ENCODE measurements around the gene RHBDL1.

The RHBDL1 gene

DNA sequence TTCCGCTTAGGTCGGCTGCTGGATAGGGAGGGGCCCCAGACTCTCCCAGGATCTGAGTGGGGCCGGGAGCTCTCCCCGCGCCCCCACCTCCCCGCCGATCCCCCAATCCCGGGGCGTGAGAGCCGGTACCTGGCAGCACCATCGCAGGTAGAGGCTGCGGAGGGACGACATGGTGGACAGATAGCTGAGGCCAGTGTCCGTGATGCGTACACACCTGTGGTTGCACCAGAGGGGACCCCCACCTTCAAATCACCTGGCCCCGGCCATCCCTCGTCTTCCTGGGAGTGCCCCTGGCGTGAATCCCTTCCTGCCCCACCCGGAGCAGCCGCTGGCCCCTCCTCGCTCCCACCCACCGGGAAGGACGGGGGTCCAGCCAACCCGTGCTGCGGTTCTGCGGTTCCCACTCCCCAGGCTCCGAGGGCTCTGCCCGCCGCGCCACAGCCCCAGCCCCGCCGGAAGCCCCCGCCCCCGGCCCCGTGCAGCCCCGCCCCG is 19.4 kb downstream of the RHBDL1 start:
- ChIA-PET CTCF (interaction anchor here (1.1 to 2.2 kb wide), 2 partner anchors 10 to 16 kb away, joined by 3 to 6 read pairs; partner anchors contain the start of gene FBXL16), POLR2A (no interaction called here)
- Histone ChIP-seq H3K27ac (ENCODE audit: insufficient read depth in 1 of 2, low read depth in 1 of 2, low read length in 2 of 2, poor library complexity in 1 of 2, severe bottlenecking in 2 of 2) (no peak overlapping the region), H3K27me3 (replicated peaks in 2 of 5; ENCODE audit: control insufficient read depth in 4 of 5, insufficient read depth in 5 of 5, low read length in 4 of 5) (peaks cover 3 to 85% (median 15%) of the 10 kb centered on the region in 5 experiments), H3K4me1 (ENCODE audit: control extremely low read depth in 1 of 4, control insufficient read depth in 4 of 4, insufficient read depth in 4 of 4, low read length in 3 of 4) (peaks cover 0 to 25% (median 21%) of the 10 kb centered on the region in 4 experiments), H3K36me3 (ENCODE audit: control insufficient read depth in 4 of 4, insufficient read depth in 4 of 4, low read length in 3 of 4) (no peaks in the 10 kb centered on the region), H3K9me3 (ENCODE audit: control extremely low read depth in 1 of 5, control insufficient read depth in 4 of 5, insufficient read depth in 2 of 5, low read depth in 1 of 5, low read length in 4 of 5) (no peaks in the 10 kb centered on the region), H3K4me3 (ENCODE audit: control insufficient read depth in 1 of 7, extremely low read depth in 1 of 7, insufficient read depth in 4 of 7, low read depth in 2 of 7, low read length in 6 of 7) (peak overlapping the region in 2 of 7 experiments; percentile 46 to 61)
- DNase-seq = no peak
- 1% methylated on average over 22 of the region's 37 CpGs for WGBS (ENCODE audit: insufficient coverage)

GRCh38 chr16:695355-696089 is 20.1 kb downstream of the RHBDL1 start:
- peaks cover 3 to 91% (median 15%) of the 10 kb centered on the region in 5 experiments for H3K27me3 ChIP-seq (replicated peaks in 2 of 5; ENCODE audit: control insufficient read depth in 4 of 5, insufficient read depth in 5 of 5, low read length in 4 of 5)

GRCh38 chr16:698911-699671 is 23.6 kb downstream of the RHBDL1 start:
- CTCF ChIA-PET = interaction anchor here (1.2 kb wide), 1 partner anchor 13 kb away, joined by 4 read pairs; no protein-coding TSS in a partner anchor
- no peak overlapping the region for H3K27ac ChIP-seq (ENCODE audit: insufficient read depth in 1 of 2, low read depth in 1 of 2, low read length in 2 of 2, poor library complexity in 1 of 2, severe bottlenecking in 2 of 2)
- H3K4me1 ChIP-seq (ENCODE audit: control extremely low read depth in 1 of 4, control insufficient read depth in 4 of 4, insufficient read depth in 4 of 4, low read length in 3 of 4) = peaks cover 0 to 20% (median 17%) of the 10 kb centered on the region in 4 experiments
- H3K4me3 ChIP-seq (ENCODE audit: control insufficient read depth in 1 of 7, extremely low read depth in 1 of 7, insufficient read depth in 4 of 7, low read depth in 2 of 7, low read length in 6 of 7) = no peak overlapping the region
- no peaks in the 10 kb centered on the region for H3K36me3 ChIP-seq (ENCODE audit: control insufficient read depth in 4 of 4, insufficient read depth in 4 of 4, low read length in 3 of 4)
- DNase-seq = no peak
- peaks cover 0 to 97% (median 26%) of the 10 kb centered on the region in 5 experiments for H3K27me3 ChIP-seq (replicated peaks in 2 of 5; ENCODE audit: control insufficient read depth in 4 of 5, insufficient read depth in 5 of 5, low read length in 4 of 5)
- POLR2A ChIA-PET = no interaction called here
- WGBS (ENCODE audit: insufficient coverage) = 80% methylated on average over 17 of the region's 19 CpGs
- H3K9me3 ChIP-seq (ENCODE audit: control extremely low read depth in 1 of 5, control insufficient read depth in 4 of 5, insufficient read depth in 2 of 5, low read depth in 1 of 5, low read length in 4 of 5) = no peaks in the 10 kb centered on the region

More at GRCh38 chr16:695355-696089, 20.1 kb downstream of the RHBDL1 start:
- 3% methylated on average over 71 of the region's 71 CpGs for WGBS (ENCODE audit: insufficient coverage)
- peak in 1 of 3 donors; percentile 55 for DNase-seq
- Histone ChIP-seq H3K9me3 (ENCODE audit: control extremely low read depth in 1 of 5, control insufficient read depth in 4 of 5, insufficient read depth in 2 of 5, low read depth in 1 of 5, low read length in 4 of 5) (no peaks in the 10 kb centered on the region), H3K27ac (ENCODE audit: insufficient read depth in 1 of 2, low read depth in 1 of 2, low read length in 2 of 2, poor library complexity in 1 of 2, severe bottlenecking in 2 of 2) (no peak overlapping the region), H3K4me3 (ENCODE audit: control insufficient read depth in 1 of 7, extremely low read depth in 1 of 7, insufficient read depth in 4 of 7, low read depth in 2 of 7, low read length in 6 of 7) (peak overlapping the region in 4 of 7 experiments; percentile 6 to 61 (median 57)), H3K4me1 (ENCODE audit: control extremely low read depth in 1 of 4, control insufficient read depth in 4 of 4, insufficient read depth in 4 of 4, low read length in 3 of 4) (peaks cover 0 to 24% (median 21%) of the 10 kb centered on the region in 4 experiments), H3K36me3 (ENCODE audit: control insufficient read depth in 4 of 4, insufficient read depth in 4 of 4, low read length in 3 of 4) (no peaks in the 10 kb centered on the region)
- POLR2A ChIA-PET = interaction anchor here (0.7 kb wide), 1 partner anchor 15 kb away, joined by 3 read pairs; the partner anchor contains the start of gene STUB1
- CTCF ChIA-PET = interaction anchor here (1.1 to 2.2 kb wide), 3 partner anchors 9 to 15 kb away, joined by 3 to 7 read pairs (median 6); partner anchors contain the start of gene FBXL16

- no peak overlapping the region for H3K27ac ChIP-seq (ENCODE audit: insufficient read depth in 1 of 2, low read depth in 1 of 2, low read length in 2 of 2, poor library complexity in 1 of 2, severe bottlenecking in 2 of 2)
- H3K4me1 ChIP-seq (ENCODE audit: control extremely low read depth in 1 of 4, control insufficient read depth in 4 of 4, insufficient read depth in 4 of 4, low read length in 3 of 4) = peaks cover 0 to 7% (median 3%) of the 10 kb centered on the region in 4 experiments
- POLR2A ChIA-PET = no interaction called here
- H3K27me3 ChIP-seq (replicated peaks in 2 of 5; ENCODE audit: control insufficient read depth in 4 of 5, insufficient read depth in 5 of 5, low read length in 4 of 5) = peaks cover 0 to 94% (median 30%) of the 10 kb centered on the region in 5 experiments
- H3K9me3 ChIP-seq (ENCODE audit: control extremely low read depth in 1 of 5, control insufficient read depth in 4 of 5, insufficient read depth in 2 of 5, low read depth in 1 of 5, low read length in 4 of 5) = no peaks in the 10 kb centered on the region
- CTCF ChIA-PET = interaction anchor here (1.4 kb wide), 2 partner anchors 10 to 31 kb away, joined by 3 read pairs; no protein-coding TSS in a partner anchor
- WGBS (ENCODE audit: insufficient coverage) = 6% methylated on average over 62 of the region's 76 CpGs
- DNase-seq = peak in 2 of 3 donors; percentile 53
- no peak overlapping the region for H3K4me3 ChIP-seq (ENCODE audit: control insufficient read depth in 1 of 7, extremely low read depth in 1 of 7, insufficient read depth in 4 of 7, low read depth in 2 of 7, low read length in 6 of 7)
- H3K36me3 ChIP-seq (ENCODE audit: control insufficient read depth in 4 of 4, insufficient read depth in 4 of 4, low read length in 3 of 4) = no peaks in the 10 kb centered on the region
Observed at GRCh38 chr16:700684-701584, 25.5 kb downstream of the RHBDL1 start.

DNA sequence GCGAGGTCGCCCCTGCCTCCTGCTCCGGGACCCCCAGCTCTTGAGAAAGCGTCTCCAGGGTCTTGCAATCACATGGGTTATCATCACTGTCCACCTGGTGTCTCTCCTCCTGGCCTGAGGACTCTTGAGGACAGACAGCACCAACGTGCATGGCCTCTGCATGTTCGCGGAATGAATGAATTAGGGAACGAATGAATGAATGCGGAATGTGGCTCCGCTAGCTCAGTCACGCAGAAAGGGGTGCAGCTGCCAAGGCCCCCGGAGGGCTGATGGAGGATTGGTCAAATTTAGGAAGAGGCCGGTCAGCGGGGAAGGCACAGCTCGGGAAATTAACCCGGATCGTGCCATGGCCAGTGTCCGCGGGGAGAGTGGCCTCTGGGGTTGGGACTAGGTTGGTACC is 26.9 kb downstream of the RHBDL1 start:
- peaks cover 0 to 96% (median 29%) of the 10 kb centered on the region in 5 experiments for H3K27me3 ChIP-seq (replicated peaks in 2 of 5; ENCODE audit: control insufficient read depth in 4 of 5, insufficient read depth in 5 of 5, low read length in 4 of 5)

GRCh38 chr16:703406-703805 is 27.9 kb downstream of the RHBDL1 start:
- Histone ChIP-seq H3K9me3 (ENCODE audit: control extremely low read depth in 1 of 5, control insufficient read depth in 4 of 5, insufficient read depth in 2 of 5, low read depth in 1 of 5, low read length in 4 of 5) (no peaks in the 10 kb centered on the region), H3K4me1 (ENCODE audit: control extremely low read depth in 1 of 4, control insufficient read depth in 4 of 4, insufficient read depth in 4 of 4, low read length in 3 of 4) (peaks cover 0 to 9% (median 3%) of the 10 kb centered on the region in 4 experiments), H3K27me3 (replicated peaks in 2 of 5; ENCODE audit: control insufficient read depth in 4 of 5, insufficient read depth in 5 of 5, low read length in 4 of 5) (peaks cover 0 to 97% (median 29%) of the 10 kb centered on the region in 5 experiments), H3K4me3 (ENCODE audit: control insufficient read depth in 1 of 7, extremely low read depth in 1 of 7, insufficient read depth in 4 of 7, low read depth in 2 of 7, low read length in 6 of 7) (no peak overlapping the region), H3K36me3 (ENCODE audit: control insufficient read depth in 4 of 4, insufficient read depth in 4 of 4, low read length in 3 of 4) (no peaks in the 10 kb centered on the region), H3K27ac (ENCODE audit: insufficient read depth in 1 of 2, low read depth in 1 of 2, low read length in 2 of 2, poor library complexity in 1 of 2, severe bottlenecking in 2 of 2) (no peak overlapping the region)
- ChIA-PET CTCF (interaction anchor here (1.3 to 2.6 kb wide), 3 partner anchors 8 to 11 kb away, joined by 4 to 7 read pairs (median 6); no protein-coding TSS in a partner anchor), POLR2A (no interaction called here)
- no peak for DNase-seq
- 88% methylated on average over 12 of the region's 12 CpGs for WGBS (ENCODE audit: insufficient coverage)

More for the DNA sequence above, 26.9 kb downstream of the RHBDL1 start:
- 93% methylated on average over 13 of the region's 19 CpGs for WGBS (ENCODE audit: insufficient coverage)
- H3K4me3 ChIP-seq (ENCODE audit: control insufficient read depth in 1 of 7, extremely low read depth in 1 of 7, insufficient read depth in 4 of 7, low read depth in 2 of 7, low read length in 6 of 7) = no peak overlapping the region
- H3K27ac ChIP-seq (ENCODE audit: insufficient read depth in 1 of 2, low read depth in 1 of 2, low read length in 2 of 2, poor library complexity in 1 of 2, severe bottlenecking in 2 of 2) = no peak overlapping the region
- peaks cover 0 to 9% (median 3%) of the 10 kb centered on the region in 4 experiments for H3K4me1 ChIP-seq (ENCODE audit: control extremely low read depth in 1 of 4, control insufficient read depth in 4 of 4, insufficient read depth in 4 of 4, low read length in 3 of 4)
- CTCF ChIA-PET = interaction anchor here (1.0 to 1.8 kb wide), 6 partner anchors 9 to 80 kb away, joined by 3 to 7 read pairs (median 3); no protein-coding TSS in a partner anchor
- DNase-seq = no peak
- no peaks in the 10 kb centered on the region for H3K9me3 ChIP-seq (ENCODE audit: control extremely low read depth in 1 of 5, control insufficient read depth in 4 of 5, insufficient read depth in 2 of 5, low read depth in 1 of 5, low read length in 4 of 5)
- POLR2A ChIA-PET = interaction anchor here (0.6 to 0.7 kb wide), 2 partner anchors 12 to 816 kb away, joined by 3 read pairs; partner anchors contain the start of gene WDR24
- H3K36me3 ChIP-seq (ENCODE audit: control insufficient read depth in 4 of 4, insufficient read depth in 4 of 4, low read length in 3 of 4) = no peaks in the 10 kb centered on the region

All from common myeloid progenitor, CD34-positive (primary cell).